ENCODE data around the gene NAGLU. TPM values are rescaled to one million over a fixed set of nuclear protein-coding genes. Genes with fewer than 3 reads are reported as not detected.

The NAGLU gene
- total and polyA plus RNA-seq, 2 of the 13 experiments (the other 11 are each of a cell fraction or from before 2014, with no cell fraction given), result 28.2 to 40.1 TPM

DNA sequence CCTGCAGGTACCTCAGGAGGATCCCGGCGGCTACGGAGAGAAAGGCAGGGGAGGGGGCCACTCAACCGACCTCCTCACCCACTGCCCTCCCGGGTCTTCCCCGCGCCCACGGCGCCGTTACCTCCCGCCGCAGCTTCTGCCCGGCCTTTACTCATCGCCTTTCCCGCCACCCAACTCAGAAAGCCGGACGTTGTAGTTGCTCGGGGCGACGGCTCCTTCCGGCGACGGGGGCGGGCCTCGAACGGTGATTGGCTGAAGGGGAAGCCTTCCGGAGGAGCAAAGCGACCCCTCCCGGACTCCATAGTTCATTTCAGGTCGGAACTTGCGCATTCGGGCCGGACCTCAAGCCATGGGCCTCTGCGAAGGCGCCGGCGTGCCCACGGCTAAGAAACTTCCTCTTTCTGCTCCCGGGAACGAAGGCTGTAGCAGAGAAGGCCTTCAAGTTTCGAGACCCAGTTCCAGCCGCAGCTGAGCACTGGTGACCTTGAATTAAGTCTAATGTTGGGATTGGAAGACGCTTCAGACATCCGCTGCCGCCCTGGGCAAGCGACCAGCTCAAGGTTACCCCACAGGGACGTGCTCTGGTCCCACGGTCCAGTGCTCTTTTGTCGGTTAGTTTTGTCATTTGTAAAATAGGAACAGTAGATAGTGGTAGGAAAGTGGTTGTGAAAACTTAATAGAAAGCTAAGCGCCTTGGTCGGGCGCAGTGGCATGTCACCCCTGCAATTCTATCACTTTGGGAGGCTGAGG, 41.7 kb downstream of the NAGLU start, which contains the start of gene PSMC3IP (continued):
- TF ChIP-seq ZNF17 (CRISPR knock-in tag; IDR thresholded peaks at IDR 0.05), result no peak
- TF ChIP-seq ETV6 (CRISPR knock-in tag; conservative IDR thresholded peaks at IDR 0.05), result no peak; the same call in 1 of the 2 replicates
- 0 out of 2 replicates have a peak, but pooled peaks have one; percentile 41 for TF ChIP-seq PBX2 (CRISPR knock-in tag; IDR thresholded peaks at IDR 0.05)
- no peak for TF ChIP-seq ONECUT2 (CRISPR knock-in tag; IDR thresholded peaks at IDR 0.05)
- peak; percentile 18; the same call in 1 of the 2 replicates for TF ChIP-seq ZNF777 (CRISPR knock-in tag; IDR thresholded peaks at IDR 0.05)
- peak; percentile 84 for TF ChIP-seq ZNF891 (CRISPR knock-in tag; IDR thresholded peaks at IDR 0.05)
- TF ChIP-seq PHB2 (IDR thresholded peaks at IDR 0.05; ENCODE audit: partially characterized antibody), result no peak
- TF ChIP-seq HNRNPL (IDR thresholded peaks at IDR 0.05; ENCODE audit: low read depth, low read length), result peak; percentile 74; the same call in 1 of the 2 replicates
- no peak for TF ChIP-seq ZNF770 (CRISPR knock-in tag; IDR thresholded peaks at IDR 0.05)
- no peak for TF ChIP-seq SRSF9 (IDR thresholded peaks at IDR 0.05; ENCODE audit: borderline replicate concordance, insufficient read depth, low read depth, low read length, poor library complexity, severe bottlenecking)
- TF ChIP-seq AFF4 (CRISPR knock-in tag; IDR thresholded peaks at IDR 0.05), result peak; percentile 77
- peak; percentile 29; the same call in 1 of the 2 replicates for TF ChIP-seq ZNF607 (CRISPR knock-in tag; IDR thresholded peaks at IDR 0.05; ENCODE audit: borderline replicate concordance)
- TF ChIP-seq MAFF (IDR thresholded peaks at IDR 0.05; ENCODE audit: low read depth, low read length), result no peak
- TF ChIP-seq FOSL1 (CRISPR knock-in tag; IDR thresholded peaks at IDR 0.05; ENCODE audit: borderline replicate concordance), result no peak
- peak; percentile 93 for TF ChIP-seq ZNF772 (CRISPR knock-in tag; IDR thresholded peaks at IDR 0.05)
- no peak for TF ChIP-seq SKI (IDR thresholded peaks at IDR 0.05; ENCODE audit: partially characterized antibody)
- TF ChIP-seq, protein P1, sequence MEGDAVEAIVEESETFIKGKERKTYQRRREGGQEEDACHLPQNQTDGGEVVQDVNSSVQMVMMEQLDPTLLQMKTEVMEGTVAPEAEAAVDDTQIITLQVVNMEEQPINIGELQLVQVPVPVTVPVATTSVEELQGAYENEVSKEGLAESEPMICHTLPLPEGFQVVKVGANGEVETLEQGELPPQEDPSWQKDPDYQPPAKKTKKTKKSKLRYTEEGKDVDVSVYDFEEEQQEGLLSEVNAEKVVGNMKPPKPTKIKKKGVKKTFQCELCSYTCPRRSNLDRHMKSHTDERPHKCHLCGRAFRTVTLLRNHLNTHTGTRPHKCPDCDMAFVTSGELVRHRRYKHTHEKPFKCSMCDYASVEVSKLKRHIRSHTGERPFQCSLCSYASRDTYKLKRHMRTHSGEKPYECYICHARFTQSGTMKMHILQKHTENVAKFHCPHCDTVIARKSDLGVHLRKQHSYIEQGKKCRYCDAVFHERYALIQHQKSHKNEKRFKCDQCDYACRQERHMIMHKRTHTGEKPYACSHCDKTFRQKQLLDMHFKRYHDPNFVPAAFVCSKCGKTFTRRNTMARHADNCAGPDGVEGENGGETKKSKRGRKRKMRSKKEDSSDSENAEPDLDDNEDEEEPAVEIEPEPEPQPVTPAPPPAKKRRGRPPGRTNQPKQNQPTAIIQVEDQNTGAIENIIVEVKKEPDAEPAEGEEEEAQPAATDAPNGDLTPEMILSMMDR (CRISPR knock-in tag; IDR thresholded peaks at IDR 0.05), result peak; percentile 84
- TF ChIP-seq ZNF232 (CRISPR knock-in tag; IDR thresholded peaks at IDR 0.05; ENCODE audit: borderline replicate concordance), result peak; percentile 80; the same call in 1 of the 2 replicates
- TF ChIP-seq SAP130 (CRISPR knock-in tag; IDR thresholded peaks at IDR 0.05; ENCODE audit: low read depth), result peak; percentile 100
- peak; percentile 64; the same call in 1 of the 2 replicates for TF ChIP-seq MTF2 (CRISPR knock-in tag; IDR thresholded peaks at IDR 0.05; ENCODE audit: borderline replicate concordance)
- peak; percentile 96 for TF ChIP-seq ZC3H13 (CRISPR knock-in tag; IDR thresholded peaks at IDR 0.05)
- TF ChIP-seq RFX5 (IDR thresholded peaks at IDR 0.05; ENCODE audit: low read depth, low read length), result 0 out of 2 replicates have a peak, but pooled peaks have one; percentile 20

All from HepG2 (cell line).